Activated CD4-positive, alpha-beta memory T cell treated with anti-CD3 and anti-CD28 coated beads, Interleukin-2, amount 10 ng/mL, durations not matched to agents 7 days and 5 days (primary cell): ENCODE data around the gene MSANTD3. TPM values are rescaled to one million over a fixed set of nuclear protein-coding genes. Genes with fewer than 3 reads are reported as not detected.
"Not testable (repeated sequence)": the region's sequence is repeated elsewhere in the genome, so short reads cannot be mapped to it uniquely, and the experiment has no call there.

ENCODE experiments used
- CTCF ChIA-PET: fragments of 350-600 bp; sonication (Branson Sonifier 250); formaldehyde crosslinking; loops from one replicate; lab custom pipeline; 2021; ENCODE audit warnings: antibody characterized with exemption, inconsistent platforms; lab: Charles Lee
- POLR2A ChIA-PET: fragments of 350-600 bp; sonication (Branson Sonifier 250); formaldehyde crosslinking; loops from one replicate; lab custom pipeline; 2021; ENCODE audit warnings: antibody characterized with exemption; lab: Charles Lee
- DNase-seq: peaks from one replicate; pipeline ENCODE4 v3.0.0-alpha.2; 2020
- H3K27ac Mint-ChIP-seq: one replicate; pipeline ENCODE4 v1.8.0; 2021; ENCODE audit warnings: mild to moderate bottlenecking, mixed read lengths
- H3K27me3 Mint-ChIP-seq: one replicate; pipeline ENCODE4 v1.8.0; 2021; ENCODE audit warnings: mixed read lengths
- H3K36me3 Mint-ChIP-seq: one replicate; pipeline ENCODE4 v1.8.0; 2021; ENCODE audit warnings: low read depth, mixed read lengths
- H3K4me1 Mint-ChIP-seq: one replicate; pipeline ENCODE4 v1.8.0; 2021; ENCODE audit warnings: mixed read lengths
- H3K4me3 Mint-ChIP-seq: one replicate; pipeline ENCODE4 v1.8.0; 2021; ENCODE audit warnings: mild to moderate bottlenecking, mixed read lengths
- H3K9me3 Mint-ChIP-seq: one replicate; pipeline ENCODE4 v1.8.0; 2021; ENCODE audit warnings: mixed read lengths
- total RNA-seq, 2 experiments: library from RNA; stranded (reverse); gene quantifications; one replicate each; pipeline ENCODE4 v1.2.3, GENCODE V29; 2021

Gene MSANTD3, protein sequence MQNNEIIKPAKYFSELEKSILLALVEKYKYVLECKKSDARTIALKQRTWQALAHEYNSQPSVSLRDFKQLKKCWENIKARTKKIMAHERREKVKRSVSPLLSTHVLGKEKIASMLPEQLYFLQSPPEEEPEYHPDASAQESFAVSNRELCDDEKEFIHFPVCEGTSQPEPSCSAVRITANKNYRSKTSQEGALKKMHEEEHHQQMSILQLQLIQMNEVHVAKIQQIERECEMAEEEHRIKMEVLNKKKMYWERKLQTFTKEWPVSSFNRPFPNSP
- 10 to 100 TPM; 17.1 to 18.2 TPM for total RNA-seq

DNA sequence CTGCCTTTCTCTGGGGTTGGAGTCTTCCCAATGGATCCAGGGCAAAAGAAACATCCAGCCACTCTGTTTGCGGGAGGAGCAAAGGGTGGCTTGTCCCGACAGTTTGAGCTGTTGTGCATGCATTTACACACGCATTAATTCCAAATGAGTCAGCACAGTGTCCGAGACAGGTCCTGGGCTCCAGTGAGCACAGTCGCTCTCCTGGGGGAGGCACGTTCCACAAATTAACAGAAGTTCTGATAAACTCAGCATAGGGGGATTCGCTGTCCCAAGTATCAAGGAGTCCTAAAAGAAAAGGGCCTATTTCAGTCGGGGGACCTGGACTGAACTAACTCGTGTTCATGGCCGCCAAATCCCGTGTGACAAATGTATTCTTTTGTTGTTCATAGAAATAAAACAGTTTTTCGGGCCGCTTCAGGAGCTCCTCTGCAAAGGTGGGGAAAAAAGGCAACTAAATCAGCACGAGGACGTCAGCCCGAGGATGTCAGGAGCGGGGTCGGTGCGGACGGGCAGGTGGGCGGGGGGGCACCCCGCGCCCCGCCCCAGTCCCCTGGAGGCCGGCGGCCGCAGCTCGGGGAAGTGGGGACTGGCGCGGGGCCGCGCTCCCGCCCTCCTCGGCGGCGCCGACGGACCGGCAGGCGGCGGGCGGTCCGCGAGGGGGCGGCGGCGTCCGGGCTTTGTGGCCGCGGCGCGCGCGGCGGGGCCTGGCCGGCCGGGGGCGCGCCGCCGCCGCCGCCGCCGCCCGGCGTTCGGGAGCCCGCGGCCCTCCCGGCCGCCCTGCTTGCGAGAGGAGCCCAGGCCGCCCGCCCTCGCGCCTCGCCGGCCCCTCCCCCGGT, at the start of gene MSANTD3:
Gene MSANTD3 (plus strand): TSS at position 614 of the 836 bp plus-strand sequence. CDS start 14,796 bp downstream, outside the sequence.
- no peaks in the 10 kb centered on the region for H3K9me3 Mint-ChIP-seq
- H3K27me3 Mint-ChIP-seq, result peaks cover 9% of the 10 kb centered on the region
- peak within 1 kb of the TSS; percentile 86 for H3K4me3 Mint-ChIP-seq
- peaks cover 26% of the 10 kb centered on the region for H3K4me1 Mint-ChIP-seq
- H3K36me3 Mint-ChIP-seq, result peaks cover 7% of the 10 kb centered on the region
- ChIA-PET CTCF (interaction anchor here (0.6 to 1.8 kb wide), 7 partner anchors 10 to 305 kb away, joined by 3 to 6 read pairs (median 3); no protein-coding TSS in a partner anchor), POLR2A (interaction anchor here (0.7 to 1.1 kb wide), 4 partner anchors 13 to 608 kb away, joined by 3 to 4 read pairs (median 4); no protein-coding TSS in a partner anchor)
- peak within 1 kb of the TSS; percentile 72 for H3K27ac Mint-ChIP-seq
- DNase-seq, result peak; percentile 65

DNA sequence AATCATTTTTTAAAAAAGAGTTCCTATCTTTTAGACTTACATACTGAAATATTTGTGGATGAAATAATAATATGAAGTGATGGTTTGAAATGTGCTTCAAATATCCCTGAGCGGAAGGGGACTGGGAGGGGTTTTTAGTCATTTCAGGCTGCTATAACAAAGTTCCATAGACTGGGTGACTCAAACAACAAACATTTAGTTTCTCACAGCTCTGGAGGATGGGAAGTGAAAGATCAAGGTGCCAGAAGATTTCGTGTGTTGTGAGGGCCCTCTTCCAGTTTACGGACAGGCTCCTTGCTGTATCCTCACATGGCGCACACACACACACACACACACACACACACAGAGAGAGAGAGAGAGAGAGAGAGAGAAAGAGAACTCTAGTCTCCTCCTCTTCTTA, 47.1 kb upstream of the MSANTD3 start:
- ChIA-PET POLR2A (no interaction called here), CTCF (no interaction called here)
- H3K9me3 Mint-ChIP-seq, result peaks cover 2% of the 10 kb centered on the region
- H3K27me3 Mint-ChIP-seq, result no peaks in the 10 kb centered on the region
- H3K4me3 Mint-ChIP-seq, result no peak overlapping the region
- no peak for DNase-seq
- no peaks in the 10 kb centered on the region for H3K36me3 Mint-ChIP-seq
- no peaks in the 10 kb centered on the region for H3K4me1 Mint-ChIP-seq
- no peak overlapping the region for H3K27ac Mint-ChIP-seq

DNA sequence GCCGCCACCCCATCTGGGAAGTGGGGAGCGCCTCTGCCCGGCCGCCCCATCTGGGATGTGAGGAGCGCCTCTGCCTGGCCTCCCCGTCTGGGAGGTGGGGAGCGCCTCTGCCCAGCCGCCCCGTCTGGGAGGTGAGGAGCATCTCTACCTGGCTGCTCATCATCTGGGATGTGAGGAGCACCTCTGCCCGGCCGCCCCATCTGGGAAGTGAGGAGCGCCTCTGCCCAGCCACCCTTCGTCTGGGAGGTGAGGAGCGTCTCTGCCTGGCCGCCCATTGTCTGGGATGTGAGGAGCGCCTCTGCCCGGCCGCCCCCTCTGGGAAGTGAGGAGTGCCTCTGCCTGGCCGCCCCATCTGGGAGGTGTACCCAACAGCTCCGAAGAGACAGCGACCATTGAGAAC, 34.0 kb upstream of the MSANTD3 start:
- H3K4me1 Mint-ChIP-seq, H3K9me3 Mint-ChIP-seq, DNase-seq, CTCF ChIA-PET, H3K27me3 Mint-ChIP-seq, H3K27ac Mint-ChIP-seq, H3K4me3 Mint-ChIP-seq, POLR2A ChIA-PET, H3K36me3 Mint-ChIP-seq: not testable (repeated sequence)

DNA sequence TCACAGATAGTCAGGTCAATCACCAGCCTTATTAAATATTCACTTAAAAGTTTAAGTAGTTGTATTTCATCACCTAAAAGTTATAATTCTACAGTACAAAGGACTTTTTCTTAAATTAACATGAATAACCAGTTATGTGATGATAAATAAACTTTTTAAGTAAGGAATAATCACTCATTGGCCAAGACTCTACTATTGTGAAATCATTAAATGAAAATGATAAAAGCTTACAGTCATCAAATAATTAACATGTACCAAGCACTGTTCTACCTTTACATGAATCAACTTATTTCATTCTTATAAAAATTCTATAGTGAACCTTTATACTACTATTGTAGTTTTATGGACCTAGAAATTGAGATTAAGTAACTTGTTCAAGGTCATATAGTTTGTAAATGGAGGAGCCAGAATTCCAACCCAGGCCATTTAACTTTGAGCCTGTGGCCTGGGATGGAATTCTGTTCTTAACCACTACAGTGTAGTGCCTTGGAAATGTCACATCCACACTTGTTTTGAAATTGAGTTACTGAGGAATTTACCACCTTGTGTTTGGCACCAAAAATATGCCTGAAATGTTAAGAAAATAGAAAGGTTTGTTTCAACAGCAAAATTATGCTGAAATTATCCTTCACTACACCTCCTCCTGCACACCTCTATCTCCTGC, 32.8 kb upstream of the MSANTD3 start:
- H3K4me3 Mint-ChIP-seq, result no peak overlapping the region
- no peak for DNase-seq
- POLR2A ChIA-PET, result no interaction called here
- H3K9me3 Mint-ChIP-seq, result peaks cover 3% of the 10 kb centered on the region
- CTCF ChIA-PET, result no interaction called here
- no peaks in the 10 kb centered on the region for H3K4me1 Mint-ChIP-seq
- no peak overlapping the region for H3K27ac Mint-ChIP-seq
- H3K27me3 Mint-ChIP-seq, result no peaks in the 10 kb centered on the region
- H3K36me3 Mint-ChIP-seq, result no peaks in the 10 kb centered on the region

DNA sequence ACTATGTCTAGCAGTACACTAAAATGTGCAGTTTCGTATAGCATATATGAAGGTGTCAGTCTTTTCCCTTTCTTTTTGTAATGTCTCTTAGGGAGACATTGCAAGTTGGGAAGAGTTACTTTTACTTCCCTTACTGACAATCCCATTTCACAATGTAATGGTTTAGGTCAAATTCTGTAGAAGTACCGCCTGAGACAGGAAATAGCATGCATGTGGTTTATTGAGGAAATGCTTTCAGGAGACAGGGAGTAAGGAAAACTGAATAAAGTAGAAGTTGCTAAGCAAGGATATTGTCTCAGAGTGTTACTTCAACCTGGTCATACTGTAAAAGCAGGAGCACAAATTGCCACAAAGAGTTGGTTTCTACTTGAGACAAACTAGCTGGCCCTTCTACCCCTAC, 32.1 kb upstream of the MSANTD3 start:
- no peak for DNase-seq
- Mint-ChIP-seq H3K4me3 (no peak overlapping the region), H3K36me3 (no peaks in the 10 kb centered on the region), H3K9me3 (peaks cover 3% of the 10 kb centered on the region), H3K4me1 (no peaks in the 10 kb centered on the region), H3K27me3 (no peaks in the 10 kb centered on the region), H3K27ac (no peak overlapping the region)
- CTCF ChIA-PET, result no interaction called here
- POLR2A ChIA-PET, result no interaction called here

DNA sequence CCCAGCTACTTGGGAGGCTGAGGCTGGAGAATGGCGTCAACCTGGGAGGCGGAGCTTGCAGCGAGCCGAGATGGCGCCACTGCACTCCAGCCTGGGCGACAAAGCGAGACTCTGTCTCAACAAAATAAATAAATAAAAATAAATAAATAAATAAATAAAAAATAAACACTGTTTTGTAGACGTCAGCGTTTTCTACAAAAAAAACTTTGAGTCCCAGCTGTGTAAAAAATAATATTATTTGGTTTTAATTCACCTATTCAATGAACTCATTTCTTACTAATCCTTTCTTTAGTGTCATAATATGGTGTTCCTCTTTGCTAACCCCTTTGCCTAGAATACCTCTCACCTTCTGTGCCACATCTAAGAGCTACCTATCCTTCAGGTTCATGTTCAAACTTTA, 30.2 kb upstream of the MSANTD3 start:
- CTCF ChIA-PET, result no interaction called here
- Mint-ChIP-seq H3K27me3 (peaks cover 4% of the 10 kb centered on the region), H3K4me3 (no peak overlapping the region), H3K9me3 (peaks cover 3% of the 10 kb centered on the region), H3K36me3 (no peaks in the 10 kb centered on the region), H3K4me1 (no peaks in the 10 kb centered on the region), H3K27ac (no peak overlapping the region)
- DNase-seq, result no peak
- POLR2A ChIA-PET, result no interaction called here

DNA sequence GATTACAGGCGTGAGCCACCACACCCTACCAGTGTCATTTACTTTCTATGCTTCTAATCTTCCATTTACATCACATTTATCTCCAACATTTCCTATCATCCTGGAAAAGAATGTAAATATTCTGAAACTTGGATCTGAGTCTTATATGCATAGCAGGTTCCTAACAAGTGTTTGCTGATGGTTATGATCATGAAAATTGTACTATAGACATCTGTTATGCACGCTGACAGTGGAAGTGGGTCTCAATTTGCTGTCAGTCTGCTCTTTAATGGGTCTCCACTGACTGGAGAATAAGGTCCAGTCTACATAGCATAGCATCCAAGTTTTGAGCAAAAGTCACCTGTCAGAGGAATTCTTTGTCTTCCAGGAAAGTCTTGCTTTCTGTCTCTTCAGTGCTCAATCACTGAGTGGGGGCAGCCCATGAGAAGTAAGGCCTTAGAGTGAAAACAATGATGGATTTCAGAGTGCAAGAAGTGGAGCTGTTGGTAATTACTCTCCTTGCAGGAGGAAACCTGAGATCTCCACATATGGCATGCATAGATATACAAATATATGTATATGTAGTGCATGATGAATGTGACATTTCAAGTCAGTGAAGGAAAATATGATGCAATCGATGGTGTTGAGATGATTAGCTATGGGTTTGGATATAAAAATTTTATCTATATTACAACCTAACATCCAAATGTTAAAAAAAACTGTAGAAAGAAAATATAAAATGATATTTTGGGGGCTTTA, 29.2 kb upstream of the MSANTD3 start:
- Mint-ChIP-seq H3K9me3 (peaks cover 3% of the 10 kb centered on the region), H3K4me1 (no peaks in the 10 kb centered on the region), H3K27me3 (peaks cover 5% of the 10 kb centered on the region), H3K4me3 (no peak overlapping the region), H3K36me3 (no peaks in the 10 kb centered on the region), H3K27ac (no peak overlapping the region)
- ChIA-PET CTCF (interaction anchor here (0.6 kb wide), 1 partner anchor 43 kb away, joined by 3 read pairs; no protein-coding TSS in a partner anchor), POLR2A (no interaction called here)
- no peak for DNase-seq

DNA sequence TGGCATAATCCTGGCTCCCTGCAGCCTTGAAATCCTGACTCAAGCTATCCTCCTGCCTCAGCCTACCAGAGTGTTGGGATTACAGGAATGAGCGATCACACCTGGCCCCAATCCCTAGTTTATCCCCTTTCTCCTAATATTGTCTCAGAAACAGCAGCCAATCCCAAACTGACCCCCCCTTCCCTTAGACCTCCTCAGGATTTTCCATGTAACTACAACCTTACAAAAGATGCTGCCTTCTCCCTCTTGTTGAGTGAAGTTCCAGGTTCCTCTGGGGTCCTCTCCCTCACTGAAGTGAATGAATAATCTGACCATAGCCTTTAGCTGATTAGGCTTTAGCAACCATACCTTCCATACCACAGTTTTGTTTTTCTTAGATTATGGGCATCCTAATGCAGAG, 25.9 kb upstream of the MSANTD3 start:
- no peak for DNase-seq
- ChIA-PET POLR2A (no interaction called here), CTCF (no interaction called here)
- H3K4me3 Mint-ChIP-seq, result no peak overlapping the region
- H3K4me1 Mint-ChIP-seq, result no peaks in the 10 kb centered on the region
- H3K9me3 Mint-ChIP-seq, result no peaks in the 10 kb centered on the region
- H3K27ac Mint-ChIP-seq, result no peak overlapping the region
- peaks cover 9% of the 10 kb centered on the region for H3K27me3 Mint-ChIP-seq
- H3K36me3 Mint-ChIP-seq, result no peaks in the 10 kb centered on the region

DNA sequence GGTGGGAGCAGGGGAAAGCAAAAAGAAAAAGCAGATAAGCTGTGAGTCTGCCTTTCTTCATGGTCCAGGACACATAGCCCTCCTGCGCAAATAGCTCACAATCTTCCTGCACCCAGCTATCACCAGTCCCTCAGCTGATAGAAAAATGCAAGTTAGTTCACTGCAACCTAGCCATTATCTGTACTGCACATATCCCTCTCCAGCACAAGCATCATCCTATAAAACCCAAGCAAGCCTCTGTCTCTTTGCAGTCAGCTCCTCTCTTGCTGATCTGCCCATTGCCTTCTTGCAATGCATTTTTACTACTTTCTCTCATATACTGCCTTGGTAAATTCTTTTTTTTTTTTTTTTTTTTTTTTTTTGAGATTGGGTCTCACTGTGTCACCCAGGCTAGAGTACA, 20.0 kb upstream of the MSANTD3 start:
- ChIA-PET POLR2A (no interaction called here), CTCF (interaction anchor here (0.6 kb wide), 1 partner anchor 963 kb away, joined by 3 read pairs; no protein-coding TSS in a partner anchor)
- H3K27ac Mint-ChIP-seq, result no peak overlapping the region
- DNase-seq, result no peak
- H3K4me3 Mint-ChIP-seq, result no peak overlapping the region
- peaks cover 14% of the 10 kb centered on the region for H3K4me1 Mint-ChIP-seq
- peaks cover 17% of the 10 kb centered on the region for H3K27me3 Mint-ChIP-seq
- H3K36me3 Mint-ChIP-seq, result peaks cover 1% of the 10 kb centered on the region
- H3K9me3 Mint-ChIP-seq, result no peaks in the 10 kb centered on the region

DNA sequence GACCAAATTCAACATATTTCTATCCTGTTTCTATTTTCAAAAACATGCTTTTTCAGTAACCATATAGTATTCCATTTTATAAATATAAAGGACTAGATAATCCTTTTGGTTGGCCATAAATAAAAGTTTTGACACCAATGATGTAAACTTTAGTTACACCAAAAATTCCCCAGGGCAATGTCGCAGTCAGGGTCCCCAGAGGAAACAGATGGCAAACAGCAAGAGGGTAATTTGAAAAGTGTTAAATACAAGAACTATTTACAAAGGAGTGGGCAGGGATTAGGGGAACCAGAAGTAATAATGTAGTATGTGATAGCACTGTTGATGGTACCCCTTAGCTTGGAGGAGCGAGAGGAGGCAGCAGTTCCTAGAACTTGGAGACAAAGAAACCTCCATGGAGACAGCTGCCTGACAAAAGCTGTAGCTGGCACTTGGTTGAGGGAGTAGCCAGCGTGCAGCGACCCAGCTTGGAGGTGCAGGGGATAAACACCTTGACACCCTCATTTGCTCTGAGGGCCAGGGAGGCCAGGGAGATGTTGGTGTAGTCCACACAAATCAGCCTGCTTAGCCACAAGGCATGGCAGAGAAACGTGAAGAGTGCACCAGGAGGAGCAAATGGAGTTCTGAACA, 18.3 kb upstream of the MSANTD3 start:
- Mint-ChIP-seq H3K36me3 (peaks cover 2% of the 10 kb centered on the region), H3K9me3 (peaks cover 3% of the 10 kb centered on the region), H3K4me3 (no peak overlapping the region), H3K4me1 (peaks cover 19% of the 10 kb centered on the region), H3K27ac (no peak overlapping the region), H3K27me3 (peaks cover 16% of the 10 kb centered on the region)
- no peak for DNase-seq
- POLR2A ChIA-PET, result no interaction called here
- CTCF ChIA-PET, result no interaction called here

DNA sequence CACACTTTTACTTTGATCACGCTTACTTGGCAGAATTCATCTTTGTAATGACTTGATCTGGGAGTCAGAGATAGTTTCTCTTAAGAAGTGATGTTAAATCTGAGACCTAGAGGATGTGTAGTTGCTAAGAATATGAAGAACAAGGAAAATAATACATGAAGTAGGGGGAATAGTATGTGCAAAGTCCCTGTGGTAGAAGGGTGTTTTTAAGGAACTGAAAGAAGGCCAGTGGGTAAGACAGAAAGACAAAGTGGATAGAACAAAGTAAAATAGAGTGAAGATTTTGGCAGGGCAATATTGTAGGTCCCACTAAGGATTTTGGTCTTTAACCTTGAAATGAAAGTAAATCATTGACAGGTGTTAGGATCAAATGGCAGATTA, 17.8 kb upstream of the MSANTD3 start:
- Mint-ChIP-seq H3K4me3 (no peak overlapping the region), H3K36me3 (peaks cover 2% of the 10 kb centered on the region), H3K27ac (no peak overlapping the region), H3K4me1 (peaks cover 19% of the 10 kb centered on the region), H3K9me3 (peaks cover 3% of the 10 kb centered on the region), H3K27me3 (peaks cover 18% of the 10 kb centered on the region)
- no peak for DNase-seq
- ChIA-PET CTCF (no interaction called here), POLR2A (no interaction called here)
